Measurements from ENCODE around the gene CAVIN4. TPM values are rescaled to one million over a fixed set of nuclear protein-coding genes. Genes with fewer than 3 reads are reported as not detected.

Gene CAVIN4
- total and polyA plus RNA-seq, 2 of the 13 experiments (the other 11 are each of a cell fraction or from before 2014, with no cell fraction given), result 0.54 to 1.00 TPM

GRCh38 chr9:100586093-100586492 is 8.2 kb downstream of the CAVIN4 start (continued):
- no peak for TF ChIP-seq CEBPZ (IDR thresholded peaks at IDR 0.05; ENCODE audit: low read length)
- TF ChIP-seq ARNT2 (CRISPR knock-in tag; IDR thresholded peaks at IDR 0.05; ENCODE audit: low read depth), result no peak
- TF ChIP-seq ZFP36L2 (CRISPR knock-in tag; IDR thresholded peaks at IDR 0.05), result no peak

GRCh38 chr9:100587375-100587774 is 9.5 kb downstream of the CAVIN4 start:
- Histone ChIP-seq H3K27me3 (ENCODE audit: control insufficient read depth in 1 of 2, insufficient read depth in 2 of 2, low read length in 2 of 2) (no peaks in the 10 kb centered on the region), H3K9ac (ENCODE audit: insufficient read depth, low read depth, low read length) (no peak overlapping the region), H4K20me1 (ENCODE audit: insufficient read depth, low read length) (no peaks in the 10 kb centered on the region), H3K4me1 (ENCODE audit: insufficient read depth, low read length) (peaks cover 18% of the 10 kb centered on the region), H3K27ac (ENCODE audit: extremely low read length, insufficient read depth, low read length) (no peak overlapping the region), H3K4me2 (ENCODE audit: low read depth, low read length) (no peak overlapping the region), H3K9me3 (ENCODE audit: low read length) (no peaks in the 10 kb centered on the region), H3K36me3 (replicated peaks in 1 of 2; ENCODE audit: control insufficient read depth in 1 of 2, insufficient read depth in 2 of 2, low read length in 2 of 2) (no peaks in the 10 kb centered on the region), H2AFZ (ENCODE audit: low read length) (no peak overlapping the region), H3K79me2 (ENCODE audit: insufficient read depth, low read length) (no peaks in the 10 kb centered on the region), H3K4me3 (replicated peaks in 1 of 3; ENCODE audit: insufficient read depth in 1 of 3, low read depth in 2 of 3, low read length in 3 of 3) (no peak overlapping the region)
- 29% methylated on average over 9 of the region's 9 CpGs for WGBS (ENCODE audit: low lambda C conversion rate)
- DNase-seq (ENCODE audit: low spot score), result peak; percentile 55
- intact Hi-C loops (cut with micrococcal nuclease; ENCODE audit: unreplicated experiment), result no loop called here
- ChIA-PET CTCF (ENCODE audit: low intra/inter-chr PET ratio, low total read pairs) (no interaction called here), POLR2A (no interaction called here)
- no peak for FAIRE-seq
- in situ Hi-C loops (cut with HindIII; ENCODE audit: extremely low pct_ligation_motif_present, low pct_unique_long_range_greater_than_20kb), result loop anchor here (25.0 kb wide), 2 partner anchors 550 to 1425 kb away; no protein-coding TSS in a partner anchor
- no TSS peak for BruUV-seq (replicated peaks)
- ATAC-seq, result no peak
- TF ChIP-seq HBP1 (CRISPR knock-in tag; IDR thresholded peaks at IDR 0.05; ENCODE audit: low read depth), result no peak
- TF ChIP-seq RARA (CRISPR knock-in tag; IDR thresholded peaks at IDR 0.05), result peak; percentile 20; the same call in 1 of the 2 replicates
- TF ChIP-seq PHF8 (CRISPR knock-in tag; IDR thresholded peaks at IDR 0.05), result no peak
- no peak for TF ChIP-seq ZNF816 (CRISPR knock-in tag; IDR thresholded peaks at IDR 0.05; ENCODE audit: borderline replicate concordance)
- no peak for TF ChIP-seq SOX13 (IDR thresholded peaks at IDR 0.05)
- TF ChIP-seq SOX13 (CRISPR knock-in tag; conservative IDR thresholded peaks at IDR 0.05 in 1 of 2, IDR thresholded peaks at IDR 0.05 in 1 of 2), result peak in 1 of 2 experiments; percentile 77; a peak in 2 of 4 replicates
- TF ChIP-seq HOMEZ (CRISPR knock-in tag; IDR thresholded peaks at IDR 0.05; ENCODE audit: low read depth), result no peak
- no peak for TF ChIP-seq HOXA9 (CRISPR knock-in tag; IDR thresholded peaks at IDR 0.05; ENCODE audit: borderline replicate concordance)
- TF ChIP-seq ZNF124 (CRISPR knock-in tag; IDR thresholded peaks at IDR 0.05), result no peak
- no peak for TF ChIP-seq REL (CRISPR knock-in tag; conservative IDR thresholded peaks at IDR 0.05)
- TF ChIP-seq MAX (IDR thresholded peaks at IDR 0.05), result no peak
- no peak for TF ChIP-seq BCL3 (CRISPR knock-in tag; IDR thresholded peaks at IDR 0.05)
- 0 out of 2 replicates have a peak, but pooled peaks have one; percentile 19 for TF ChIP-seq FOSL2 (CRISPR knock-in tag; IDR thresholded peaks at IDR 0.05)
- TF ChIP-seq WIZ (CRISPR knock-in tag; IDR thresholded peaks at IDR 0.05), result no peak

Measured in HepG2 (cell line).